ENCODE results near the gene MAML2.
A peak's percentile ranks its signal among the peaks of the same experiment; 100 is the strongest.

Gene MAML2

GRCh38 chr11:96061069-96061468 is 281.9 kb downstream of the MAML2 start:
- H3K9ac ChIP-seq (ENCODE audit: low read depth, low read length) = no peak overlapping the region
- H3K9me3 ChIP-seq (ENCODE audit: control insufficient read depth, insufficient read depth, low read length) = no peaks in the 10 kb centered on the region
- peaks cover 14% of the 10 kb centered on the region for H3K4me1 ChIP-seq (ENCODE audit: insufficient read depth, low read length)
- no peaks in the 10 kb centered on the region for H3K36me3 ChIP-seq (ENCODE audit: insufficient read depth, low read length)

- no peaks in the 10 kb centered on the region for H3K36me3 ChIP-seq (ENCODE audit: insufficient read depth, low read length)
- no peaks in the 10 kb centered on the region for H3K9me3 ChIP-seq (ENCODE audit: control insufficient read depth, insufficient read depth, low read length)
- peaks cover 27% of the 10 kb centered on the region for H3K4me1 ChIP-seq (ENCODE audit: insufficient read depth, low read length)
- H3K9ac ChIP-seq (ENCODE audit: low read depth, low read length) = no peak overlapping the region
These were observed 285.5 kb downstream of the MAML2 start for GRCh38 chr11:96057502-96057901.

- Histone ChIP-seq H3K9ac (ENCODE audit: low read depth, low read length) (no peak overlapping the region), H3K9me3 (ENCODE audit: control insufficient read depth, insufficient read depth, low read length) (no peaks in the 10 kb centered on the region), H3K36me3 (ENCODE audit: insufficient read depth, low read length) (no peaks in the 10 kb centered on the region), H3K4me1 (ENCODE audit: insufficient read depth, low read length) (peaks cover 21% of the 10 kb centered on the region)
These were observed 286.4 kb downstream of the MAML2 start for GRCh38 chr11:96056576-96056975.

- Histone ChIP-seq H3K9me3 (ENCODE audit: control insufficient read depth, insufficient read depth, low read length) (no peaks in the 10 kb centered on the region), H3K4me1 (ENCODE audit: insufficient read depth, low read length) (peaks cover 21% of the 10 kb centered on the region), H3K36me3 (ENCODE audit: insufficient read depth, low read length) (no peaks in the 10 kb centered on the region), H3K9ac (ENCODE audit: low read depth, low read length) (peak overlapping the region; percentile 2; the same call in 1 of the 2 replicates)
These were observed 287.1 kb downstream of the MAML2 start for GRCh38 chr11:96055706-96056387.

GRCh38 chr11:96054870-96055705 is 287.9 kb downstream of the MAML2 start:
- Histone ChIP-seq H3K36me3 (ENCODE audit: insufficient read depth, low read length) (no peaks in the 10 kb centered on the region), H3K9ac (ENCODE audit: low read depth, low read length) (peak overlapping the region; percentile 2; the same call in 1 of the 2 replicates), H3K9me3 (ENCODE audit: control insufficient read depth, insufficient read depth, low read length) (no peaks in the 10 kb centered on the region), H3K4me1 (ENCODE audit: insufficient read depth, low read length) (peaks cover 21% of the 10 kb centered on the region)

- peaks cover 21% of the 10 kb centered on the region for H3K4me1 ChIP-seq (ENCODE audit: insufficient read depth, low read length)
- no peaks in the 10 kb centered on the region for H3K9me3 ChIP-seq (ENCODE audit: control insufficient read depth, insufficient read depth, low read length)
- H3K9ac ChIP-seq (ENCODE audit: low read depth, low read length) = no peak overlapping the region
- H3K36me3 ChIP-seq (ENCODE audit: insufficient read depth, low read length) = no peaks in the 10 kb centered on the region
These were observed 289.9 kb downstream of the MAML2 start for GRCh38 chr11:96052921-96053651.

GRCh38 chr11:96051820-96052219 is 291.2 kb downstream of the MAML2 start:
- H3K36me3 ChIP-seq (ENCODE audit: insufficient read depth, low read length) = no peaks in the 10 kb centered on the region
- H3K4me1 ChIP-seq (ENCODE audit: insufficient read depth, low read length) = peaks cover 22% of the 10 kb centered on the region
- H3K9me3 ChIP-seq (ENCODE audit: control insufficient read depth, insufficient read depth, low read length) = no peaks in the 10 kb centered on the region
- H3K9ac ChIP-seq (ENCODE audit: low read depth, low read length) = no peak overlapping the region

GRCh38 chr11:96050435-96051182 is 292.4 kb downstream of the MAML2 start:
- no peaks in the 10 kb centered on the region for H3K9me3 ChIP-seq (ENCODE audit: control insufficient read depth, insufficient read depth, low read length)
- H3K36me3 ChIP-seq (ENCODE audit: insufficient read depth, low read length) = no peaks in the 10 kb centered on the region
- no peak overlapping the region for H3K9ac ChIP-seq (ENCODE audit: low read depth, low read length)
- peaks cover 18% of the 10 kb centered on the region for H3K4me1 ChIP-seq (ENCODE audit: insufficient read depth, low read length)

GRCh38 chr11:96049426-96049825 is 293.6 kb downstream of the MAML2 start:
- Histone ChIP-seq H3K9me3 (ENCODE audit: control insufficient read depth, insufficient read depth, low read length) (no peaks in the 10 kb centered on the region), H3K9ac (ENCODE audit: low read depth, low read length) (no peak overlapping the region), H3K36me3 (ENCODE audit: insufficient read depth, low read length) (no peaks in the 10 kb centered on the region), H3K4me1 (ENCODE audit: insufficient read depth, low read length) (peaks cover 10% of the 10 kb centered on the region; the same call in 1 of the 2 replicates)

- Histone ChIP-seq H3K9ac (ENCODE audit: low read depth, low read length) (no peak overlapping the region), H3K36me3 (ENCODE audit: insufficient read depth, low read length) (no peaks in the 10 kb centered on the region), H3K9me3 (ENCODE audit: control insufficient read depth, insufficient read depth, low read length) (no peaks in the 10 kb centered on the region), H3K4me1 (ENCODE audit: insufficient read depth, low read length) (peaks cover 10% of the 10 kb centered on the region; the same call in 1 of the 2 replicates)
These were observed 297.2 kb downstream of the MAML2 start for GRCh38 chr11:96045622-96046456.

- no peaks in the 10 kb centered on the region for H3K36me3 ChIP-seq (ENCODE audit: insufficient read depth, low read length)
- H3K9me3 ChIP-seq (ENCODE audit: control insufficient read depth, insufficient read depth, low read length) = no peaks in the 10 kb centered on the region
- peaks cover 10% of the 10 kb centered on the region; the same call in 1 of the 2 replicates for H3K4me1 ChIP-seq (ENCODE audit: insufficient read depth, low read length)
- no peak overlapping the region for H3K9ac ChIP-seq (ENCODE audit: low read depth, low read length)
These were observed 298.2 kb downstream of the MAML2 start for GRCh38 chr11:96044747-96045146.

GRCh38 chr11:96044311-96044710 is 298.7 kb downstream of the MAML2 start:
- H3K36me3 ChIP-seq (ENCODE audit: insufficient read depth, low read length) = no peaks in the 10 kb centered on the region
- H3K9ac ChIP-seq (ENCODE audit: low read depth, low read length) = no peak overlapping the region
- no peaks in the 10 kb centered on the region for H3K9me3 ChIP-seq (ENCODE audit: control insufficient read depth, insufficient read depth, low read length)
- peaks cover 10% of the 10 kb centered on the region; the same call in 1 of the 2 replicates for H3K4me1 ChIP-seq (ENCODE audit: insufficient read depth, low read length)

GRCh38 chr11:96043291-96043690 is 299.7 kb downstream of the MAML2 start:
- Histone ChIP-seq H3K9me3 (ENCODE audit: control insufficient read depth, insufficient read depth, low read length) (no peaks in the 10 kb centered on the region), H3K4me1 (ENCODE audit: insufficient read depth, low read length) (peaks cover 10% of the 10 kb centered on the region; the same call in 1 of the 2 replicates), H3K9ac (ENCODE audit: low read depth, low read length) (no peak overlapping the region), H3K36me3 (ENCODE audit: insufficient read depth, low read length) (no peaks in the 10 kb centered on the region)
